ENCODE measurements around the gene ERC2.

DNA sequence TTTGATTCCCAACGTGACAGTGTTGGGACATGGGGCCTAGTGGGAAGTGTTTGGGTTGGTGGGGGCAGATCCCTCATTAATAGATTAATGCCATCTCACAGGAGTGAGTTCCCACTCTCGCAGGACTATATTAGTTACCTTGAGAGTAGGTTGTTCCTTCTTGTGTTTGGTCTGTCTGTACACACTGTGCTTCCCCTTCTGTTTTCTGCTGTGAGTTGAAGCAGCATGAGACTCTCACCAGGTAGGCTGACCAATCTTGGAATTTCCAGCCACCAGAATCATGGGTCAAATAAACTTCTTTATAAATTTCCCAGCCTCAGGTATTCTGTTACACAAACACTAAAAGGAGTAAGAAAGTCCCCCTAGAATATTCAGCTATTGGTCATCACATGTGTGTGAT lies 145.4 kb downstream of the ERC2 start:
- TF ChIP-seq, protein P1, sequence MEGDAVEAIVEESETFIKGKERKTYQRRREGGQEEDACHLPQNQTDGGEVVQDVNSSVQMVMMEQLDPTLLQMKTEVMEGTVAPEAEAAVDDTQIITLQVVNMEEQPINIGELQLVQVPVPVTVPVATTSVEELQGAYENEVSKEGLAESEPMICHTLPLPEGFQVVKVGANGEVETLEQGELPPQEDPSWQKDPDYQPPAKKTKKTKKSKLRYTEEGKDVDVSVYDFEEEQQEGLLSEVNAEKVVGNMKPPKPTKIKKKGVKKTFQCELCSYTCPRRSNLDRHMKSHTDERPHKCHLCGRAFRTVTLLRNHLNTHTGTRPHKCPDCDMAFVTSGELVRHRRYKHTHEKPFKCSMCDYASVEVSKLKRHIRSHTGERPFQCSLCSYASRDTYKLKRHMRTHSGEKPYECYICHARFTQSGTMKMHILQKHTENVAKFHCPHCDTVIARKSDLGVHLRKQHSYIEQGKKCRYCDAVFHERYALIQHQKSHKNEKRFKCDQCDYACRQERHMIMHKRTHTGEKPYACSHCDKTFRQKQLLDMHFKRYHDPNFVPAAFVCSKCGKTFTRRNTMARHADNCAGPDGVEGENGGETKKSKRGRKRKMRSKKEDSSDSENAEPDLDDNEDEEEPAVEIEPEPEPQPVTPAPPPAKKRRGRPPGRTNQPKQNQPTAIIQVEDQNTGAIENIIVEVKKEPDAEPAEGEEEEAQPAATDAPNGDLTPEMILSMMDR (IDR thresholded peaks at IDR 0.05) = no peak
- TF ChIP-seq POLR2A (IDR thresholded peaks at IDR 0.05) (no peak), EP300 (IDR thresholded peaks at IDR 0.05) (no peak)

Measured in ovary (tissue), 3 donors.